ENCODE data around the gene MPPED1. TPM values are rescaled to one million over a fixed set of nuclear protein-coding genes. Genes with fewer than 3 reads are reported as not detected.

MPPED1 gene
- total and polyA plus RNA-seq, 8 donors = 0.19 to 1.5 (median 0.47) TPM; not detected in 4

- TF ChIP-seq EP300 (IDR thresholded peaks at IDR 0.05) = no peak
- TF ChIP-seq, protein P1, sequence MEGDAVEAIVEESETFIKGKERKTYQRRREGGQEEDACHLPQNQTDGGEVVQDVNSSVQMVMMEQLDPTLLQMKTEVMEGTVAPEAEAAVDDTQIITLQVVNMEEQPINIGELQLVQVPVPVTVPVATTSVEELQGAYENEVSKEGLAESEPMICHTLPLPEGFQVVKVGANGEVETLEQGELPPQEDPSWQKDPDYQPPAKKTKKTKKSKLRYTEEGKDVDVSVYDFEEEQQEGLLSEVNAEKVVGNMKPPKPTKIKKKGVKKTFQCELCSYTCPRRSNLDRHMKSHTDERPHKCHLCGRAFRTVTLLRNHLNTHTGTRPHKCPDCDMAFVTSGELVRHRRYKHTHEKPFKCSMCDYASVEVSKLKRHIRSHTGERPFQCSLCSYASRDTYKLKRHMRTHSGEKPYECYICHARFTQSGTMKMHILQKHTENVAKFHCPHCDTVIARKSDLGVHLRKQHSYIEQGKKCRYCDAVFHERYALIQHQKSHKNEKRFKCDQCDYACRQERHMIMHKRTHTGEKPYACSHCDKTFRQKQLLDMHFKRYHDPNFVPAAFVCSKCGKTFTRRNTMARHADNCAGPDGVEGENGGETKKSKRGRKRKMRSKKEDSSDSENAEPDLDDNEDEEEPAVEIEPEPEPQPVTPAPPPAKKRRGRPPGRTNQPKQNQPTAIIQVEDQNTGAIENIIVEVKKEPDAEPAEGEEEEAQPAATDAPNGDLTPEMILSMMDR (IDR thresholded peaks at IDR 0.05) = no peak
- TF ChIP-seq POLR2A (IDR thresholded peaks at IDR 0.05) = no peak
- TF ChIP-seq POLR2AphosphoS5 (IDR thresholded peaks at IDR 0.05) = no peak
- Histone ChIP-seq H3K27ac (no peak overlapping the region), H3K4me3 (no peak overlapping the region), H3K4me1 (peaks cover 0 to 6% (median 3%) of the 10 kb centered on the region in 4 donors), H3K27me3 (peaks cover 0 to 34% (median 0%) of the 10 kb centered on the region in 3 donors), H3K9me3 (no peaks in the 10 kb centered on the region), H3K36me3 (no peaks in the 10 kb centered on the region)
- WGBS, 5 donors = 68 to 81% (median 74%) methylated on average over 1 of the region's 1 CpG
- DNase-seq = no peak
- intact Hi-C loops (cut with DNase I; ENCODE audit: low total_unique reads) = no loop called here
Measured at GRCh38 chr22:43402128-43402527, 9.7 kb upstream of the MPPED1 start.

DNA sequence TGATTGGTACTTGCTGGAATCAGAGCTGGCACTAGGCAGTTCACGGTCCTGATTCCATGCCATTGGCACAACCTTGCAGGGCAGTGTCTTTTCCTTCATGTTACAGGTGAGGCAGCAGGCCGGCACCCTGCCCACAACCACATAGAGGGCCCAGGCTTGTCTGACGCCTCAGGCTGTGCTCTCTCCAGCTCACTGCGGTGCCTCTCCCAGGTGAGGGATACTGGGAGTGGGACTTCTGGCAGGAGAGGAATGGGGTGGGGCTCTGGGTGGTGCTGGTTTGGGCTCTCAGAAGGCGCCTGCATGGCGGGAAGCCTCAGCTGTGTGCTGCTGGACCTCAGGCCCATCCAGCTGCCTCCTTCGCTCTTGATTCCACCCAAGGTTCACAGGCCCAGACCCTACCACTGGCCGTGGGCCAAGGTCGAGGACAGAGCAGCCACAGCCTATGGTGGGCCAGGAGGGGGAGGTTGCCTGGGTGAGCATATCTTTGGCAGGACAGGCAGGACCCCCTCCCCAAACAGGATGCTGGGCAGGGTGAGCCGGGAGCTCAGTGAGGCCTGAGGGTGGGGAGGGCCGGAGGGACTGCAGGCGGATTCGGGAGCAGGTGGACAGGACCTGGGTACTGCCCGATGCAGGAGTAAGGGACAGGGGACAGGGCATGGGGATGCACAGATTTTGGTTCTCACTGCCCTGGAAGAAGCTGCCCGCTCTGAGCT is 7.0 kb upstream of the MPPED1 start:
- intact Hi-C loops (cut with DNase I; ENCODE audit: low total_unique reads) = no loop called here
- H3K4me3 ChIP-seq = no peak overlapping the region
- WGBS, 5 donors = 68 to 78% (median 71%) methylated on average over 6 to 15 of the region's 15 CpGs
- H3K27me3 ChIP-seq = peaks cover 0 to 33% (median 2%) of the 10 kb centered on the region in 3 donors
- TF ChIP-seq EP300 (IDR thresholded peaks at IDR 0.05) (no peak), POLR2A (IDR thresholded peaks at IDR 0.05) (no peak), POLR2AphosphoS5 (IDR thresholded peaks at IDR 0.05) (no peak)
- TF ChIP-seq, protein P1 (IDR thresholded peaks at IDR 0.05) = no peak
- no peaks in the 10 kb centered on the region for H3K4me1 ChIP-seq
- H3K27ac ChIP-seq = no peak overlapping the region
- no peaks in the 10 kb centered on the region for H3K9me3 ChIP-seq
- peak in 1 of 2 donors; percentile 49 for DNase-seq
- no peaks in the 10 kb centered on the region for H3K36me3 ChIP-seq

DNA sequence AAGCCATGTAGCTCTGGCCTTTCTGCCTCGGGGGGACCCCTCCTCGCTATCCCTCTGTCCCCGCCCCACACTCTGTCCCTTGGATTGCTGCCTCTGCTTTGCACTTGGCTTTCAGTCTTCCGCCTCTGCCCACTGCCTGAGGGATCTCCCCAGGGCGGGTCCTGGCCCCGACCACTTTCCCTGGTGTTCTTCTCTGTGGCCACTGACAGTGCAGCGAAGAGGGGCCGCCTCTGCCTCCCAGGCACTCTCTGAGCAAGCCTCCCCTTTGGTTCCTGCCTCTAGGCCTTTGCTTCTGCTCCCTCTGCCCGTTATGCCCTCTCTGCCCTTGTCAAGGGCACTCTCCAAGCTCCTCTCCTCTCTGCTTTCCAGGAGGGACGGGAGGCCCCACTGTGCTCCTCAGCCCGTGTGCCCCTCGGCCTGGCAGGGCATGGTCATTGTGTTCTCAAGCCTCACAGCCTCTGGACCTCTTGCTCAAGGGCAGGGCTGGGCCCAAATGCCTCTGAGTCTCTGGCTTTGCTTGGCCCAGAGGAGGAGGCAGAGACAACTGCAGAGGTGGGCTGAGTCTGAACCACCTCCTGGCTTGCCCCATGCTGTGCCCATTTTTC is 5.5 kb upstream of the MPPED1 start:
- intact Hi-C loops (cut with DNase I; ENCODE audit: low total_unique reads) = no loop called here
- Histone ChIP-seq H3K9me3 (no peaks in the 10 kb centered on the region), H3K4me1 (peaks cover 0 to 3% (median 0%) of the 10 kb centered on the region in 4 donors), H3K36me3 (no peaks in the 10 kb centered on the region), H3K4me3 (no peak overlapping the region), H3K27me3 (peaks cover 0 to 38% (median 17%) of the 10 kb centered on the region in 3 donors), H3K27ac (no peak overlapping the region)
- no peak for DNase-seq
- WGBS, 5 donors = 77 to 87% (median 82%) methylated on average over 12 of the region's 12 CpGs
- TF ChIP-seq POLR2A (IDR thresholded peaks at IDR 0.05) (no peak), EP300 (IDR thresholded peaks at IDR 0.05) (no peak)
- TF ChIP-seq, protein P1 (IDR thresholded peaks at IDR 0.05) = no peak

DNA sequence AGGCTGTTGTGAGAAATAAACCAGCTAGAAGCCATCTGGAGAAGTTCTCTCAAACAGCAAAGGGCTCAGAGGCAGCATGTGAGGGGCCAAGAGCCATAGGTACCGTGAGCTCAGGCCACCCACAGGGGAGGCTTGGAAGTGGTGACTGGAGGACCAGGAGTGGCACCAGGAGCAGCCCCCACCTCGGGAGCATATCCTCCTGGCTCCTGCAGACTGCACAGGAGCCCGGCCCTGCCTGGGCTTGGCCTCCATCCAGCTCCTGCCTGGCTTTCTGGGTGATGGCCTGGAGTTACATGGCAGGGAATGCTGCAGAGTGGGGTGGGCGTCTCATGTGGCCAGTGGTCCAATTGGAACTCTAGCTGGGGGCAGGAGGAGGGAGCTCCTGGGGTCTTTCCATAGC is 4.2 kb upstream of the MPPED1 start:
- 33 to 53% (median 39%) methylated on average over 4 of the region's 4 CpGs for WGBS, 5 donors
- intact Hi-C loops (cut with DNase I; ENCODE audit: low total_unique reads) = no loop called here
- DNase-seq = no peak
- Histone ChIP-seq H3K27me3 (peaks cover 0 to 48% (median 23%) of the 10 kb centered on the region in 3 donors), H3K27ac (no peak overlapping the region), H3K9me3 (no peaks in the 10 kb centered on the region), H3K4me3 (no peak overlapping the region), H3K36me3 (no peaks in the 10 kb centered on the region), H3K4me1 (peaks cover 0 to 8% (median 3%) of the 10 kb centered on the region in 4 donors)
- TF ChIP-seq POLR2A (IDR thresholded peaks at IDR 0.05) (no peak), EP300 (IDR thresholded peaks at IDR 0.05) (no peak), POLR2AphosphoS5 (IDR thresholded peaks at IDR 0.05) (no peak)
- TF ChIP-seq, protein P1 (IDR thresholded peaks at IDR 0.05) = no peak
